ENCODE measurements around the gene MFSD11. TPM values are rescaled to one million over a fixed set of nuclear protein-coding genes. Genes with fewer than 3 reads are reported as not detected.
"Not testable (repeated sequence)": the region's sequence is repeated elsewhere in the genome, so short reads cannot be mapped to it uniquely, and the experiment has no call there.

MFSD11 gene
- total RNA-seq, 4 donors from 2014 or later: 35.3 to 64.8 (median 47.0) TPM

DNA sequence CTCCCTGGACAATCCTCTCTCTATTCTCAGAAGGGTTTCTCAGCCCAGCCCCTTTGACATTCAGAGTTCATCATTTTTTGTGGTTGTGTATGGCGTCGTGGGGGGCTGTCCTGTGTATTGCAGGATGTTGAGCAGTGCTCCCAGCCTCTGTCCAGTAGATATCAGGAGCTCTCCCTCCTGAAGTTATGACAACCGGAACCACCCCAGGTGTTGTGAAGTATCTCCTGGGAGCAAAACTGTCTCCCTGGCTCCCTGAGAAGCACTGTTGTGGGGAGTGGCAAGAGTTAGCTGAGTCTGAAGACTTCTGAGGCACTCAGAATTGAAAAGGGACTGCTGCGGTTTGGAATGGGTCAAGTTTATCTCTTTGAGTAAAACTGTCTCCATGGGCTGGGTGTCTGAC lies 74.3 kb downstream of the MFSD11 start:
- DNase-seq: no peak

DNA sequence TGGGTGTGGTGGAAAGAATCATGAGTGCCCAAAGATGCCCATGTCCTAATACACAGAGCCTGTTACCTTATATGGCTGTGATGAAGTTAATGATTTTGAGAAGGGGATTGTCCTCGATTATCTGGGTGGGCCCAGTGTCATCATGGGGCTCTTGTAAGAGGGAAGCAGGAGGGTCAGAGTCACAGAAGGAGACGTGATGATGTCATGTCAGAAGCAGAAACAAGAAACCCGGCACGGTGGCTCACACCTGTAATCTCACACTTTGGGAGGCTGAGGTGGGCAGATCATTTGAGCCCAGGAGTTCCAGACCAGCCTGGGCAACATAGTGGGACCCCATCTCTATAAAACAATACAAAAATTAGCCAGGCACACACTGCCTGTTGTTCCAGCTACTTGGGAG lies 75.0 kb downstream of the MFSD11 start:
- H3K9me3 ChIP-seq: no peaks in the 10 kb centered on the region
- no peaks in the 10 kb centered on the region for H3K4me1 ChIP-seq
- TF ChIP-seq, protein P1, sequence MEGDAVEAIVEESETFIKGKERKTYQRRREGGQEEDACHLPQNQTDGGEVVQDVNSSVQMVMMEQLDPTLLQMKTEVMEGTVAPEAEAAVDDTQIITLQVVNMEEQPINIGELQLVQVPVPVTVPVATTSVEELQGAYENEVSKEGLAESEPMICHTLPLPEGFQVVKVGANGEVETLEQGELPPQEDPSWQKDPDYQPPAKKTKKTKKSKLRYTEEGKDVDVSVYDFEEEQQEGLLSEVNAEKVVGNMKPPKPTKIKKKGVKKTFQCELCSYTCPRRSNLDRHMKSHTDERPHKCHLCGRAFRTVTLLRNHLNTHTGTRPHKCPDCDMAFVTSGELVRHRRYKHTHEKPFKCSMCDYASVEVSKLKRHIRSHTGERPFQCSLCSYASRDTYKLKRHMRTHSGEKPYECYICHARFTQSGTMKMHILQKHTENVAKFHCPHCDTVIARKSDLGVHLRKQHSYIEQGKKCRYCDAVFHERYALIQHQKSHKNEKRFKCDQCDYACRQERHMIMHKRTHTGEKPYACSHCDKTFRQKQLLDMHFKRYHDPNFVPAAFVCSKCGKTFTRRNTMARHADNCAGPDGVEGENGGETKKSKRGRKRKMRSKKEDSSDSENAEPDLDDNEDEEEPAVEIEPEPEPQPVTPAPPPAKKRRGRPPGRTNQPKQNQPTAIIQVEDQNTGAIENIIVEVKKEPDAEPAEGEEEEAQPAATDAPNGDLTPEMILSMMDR (IDR thresholded peaks at IDR 0.05): no peak
- no peak for TF ChIP-seq POLR2A (IDR thresholded peaks at IDR 0.05)
- no peaks in the 10 kb centered on the region for H3K36me3 ChIP-seq
- no peaks in the 10 kb centered on the region for H3K27me3 ChIP-seq
- DNase-seq: no peak
- H3K4me3 ChIP-seq: no peak overlapping the region
- H3K27ac ChIP-seq: no peak overlapping the region

More for the DNA sequence above, 74.3 kb downstream of the MFSD11 start:
- no peaks in the 10 kb centered on the region for H3K4me1 ChIP-seq
- no peak for TF ChIP-seq POLR2A (IDR thresholded peaks at IDR 0.05)
- no peaks in the 10 kb centered on the region for H3K27me3 ChIP-seq
- no peaks in the 10 kb centered on the region for H3K9me3 ChIP-seq
- H3K36me3 ChIP-seq: no peaks in the 10 kb centered on the region
- H3K4me3 ChIP-seq: no peak overlapping the region
- no peak overlapping the region for H3K27ac ChIP-seq

DNA sequence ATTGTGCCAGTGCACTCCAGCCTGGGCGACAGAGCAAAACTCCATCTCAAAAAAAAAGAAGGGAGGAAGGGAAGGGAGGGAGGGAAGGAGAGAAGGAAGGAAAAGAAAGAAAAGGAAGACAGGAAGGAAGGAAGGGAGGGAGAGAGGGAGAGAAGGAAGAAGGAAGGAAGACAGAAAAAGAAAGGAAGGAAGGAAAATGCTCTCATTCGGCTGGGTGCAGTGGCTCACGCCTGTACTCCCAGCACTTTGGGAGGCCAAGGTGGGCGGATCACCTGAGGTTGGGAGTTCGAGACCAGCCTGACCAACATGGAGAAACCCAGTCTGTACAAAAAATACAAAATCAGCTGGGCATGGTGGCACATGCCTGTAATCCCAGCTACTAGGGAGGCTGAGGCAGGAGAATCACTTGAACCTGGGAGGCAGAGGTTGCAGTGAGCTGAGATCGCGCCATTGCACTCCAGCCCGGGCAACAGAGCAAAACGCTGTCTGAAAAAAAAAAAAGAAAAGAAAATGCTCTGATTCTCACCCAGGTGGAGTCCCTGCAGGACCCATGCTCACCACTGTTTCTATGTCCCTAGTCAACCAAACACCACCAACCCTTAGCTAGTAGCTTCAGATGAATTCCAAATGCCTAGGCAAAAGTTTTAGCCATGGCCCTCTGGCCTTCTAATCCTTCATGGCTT lies 78.1 kb downstream of the MFSD11 start:
- H3K36me3 ChIP-seq, DNase-seq, H3K9me3 ChIP-seq: not testable (repeated sequence)

DNA sequence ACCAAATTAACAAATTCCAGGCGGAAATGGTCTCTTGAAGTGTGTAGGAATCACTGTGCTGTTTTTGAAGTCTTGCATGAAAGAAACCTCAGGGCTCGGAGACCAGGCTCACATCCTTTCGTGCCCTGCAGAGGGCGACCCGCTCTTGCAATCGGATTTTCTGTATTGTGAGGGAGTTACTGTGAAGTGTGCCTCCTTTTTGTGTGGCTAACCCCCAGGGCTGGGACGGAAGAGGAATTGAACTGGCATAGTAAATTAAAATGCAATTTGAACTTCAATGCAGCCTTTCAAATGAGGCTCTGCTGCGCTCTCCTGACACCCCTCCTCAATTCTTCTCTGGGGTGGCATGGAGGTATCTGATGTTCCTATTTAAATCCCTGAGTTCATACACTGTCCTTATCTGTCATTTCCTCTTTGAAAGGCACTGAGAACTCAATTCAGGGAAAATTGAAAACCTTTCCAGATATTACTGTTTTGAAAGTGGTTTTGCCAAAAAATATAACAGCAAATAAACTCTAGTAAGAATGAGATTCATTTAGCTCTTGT lies 78.7 kb downstream of the MFSD11 start:
- no peaks in the 10 kb centered on the region for H3K27me3 ChIP-seq
- no peaks in the 10 kb centered on the region for H3K36me3 ChIP-seq
- H3K9me3 ChIP-seq: no peaks in the 10 kb centered on the region
- DNase-seq: peak in 2 of 3 donors; percentile 20 to 53
- no peak for TF ChIP-seq POLR2A (IDR thresholded peaks at IDR 0.05)
- TF ChIP-seq, protein P1 (IDR thresholded peaks at IDR 0.05): peak in 2 of 6 experiments; percentile 32 to 34
- H3K4me1 ChIP-seq: no peaks in the 10 kb centered on the region
- no peak overlapping the region for H3K4me3 ChIP-seq
- H3K27ac ChIP-seq: no peak overlapping the region

More for the DNA sequence above, 78.1 kb downstream of the MFSD11 start:
- H3K27ac ChIP-seq, H3K4me3 ChIP-seq, H3K4me1 ChIP-seq, H3K27me3 ChIP-seq: not testable (repeated sequence)

DNA sequence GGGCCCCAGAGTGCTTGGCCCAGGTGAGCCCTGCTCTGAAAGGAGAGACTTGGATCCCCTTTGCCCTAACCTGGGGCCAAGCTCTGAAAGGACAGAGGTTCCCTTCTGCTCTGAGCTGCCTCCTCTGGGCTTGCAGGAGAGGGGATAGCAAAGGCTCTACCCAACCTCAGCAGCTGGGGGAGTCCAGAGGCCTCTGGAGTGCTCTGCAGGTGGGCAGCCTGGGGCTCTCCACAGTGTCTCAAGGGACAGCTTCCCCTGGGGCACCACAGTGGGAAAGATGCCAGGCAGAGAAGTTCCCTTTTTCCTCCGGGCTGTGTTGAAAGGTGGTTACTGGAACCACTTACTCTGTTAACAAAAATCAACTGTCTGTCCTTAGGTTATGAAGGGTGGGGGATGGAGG lies 82.1 kb downstream of the MFSD11 start:
- DNase-seq: no peak
- no peak for TF ChIP-seq POLR2A (IDR thresholded peaks at IDR 0.05)
- TF ChIP-seq, protein P1 (IDR thresholded peaks at IDR 0.05): no peak
- H3K9me3 ChIP-seq: no peaks in the 10 kb centered on the region

DNA sequence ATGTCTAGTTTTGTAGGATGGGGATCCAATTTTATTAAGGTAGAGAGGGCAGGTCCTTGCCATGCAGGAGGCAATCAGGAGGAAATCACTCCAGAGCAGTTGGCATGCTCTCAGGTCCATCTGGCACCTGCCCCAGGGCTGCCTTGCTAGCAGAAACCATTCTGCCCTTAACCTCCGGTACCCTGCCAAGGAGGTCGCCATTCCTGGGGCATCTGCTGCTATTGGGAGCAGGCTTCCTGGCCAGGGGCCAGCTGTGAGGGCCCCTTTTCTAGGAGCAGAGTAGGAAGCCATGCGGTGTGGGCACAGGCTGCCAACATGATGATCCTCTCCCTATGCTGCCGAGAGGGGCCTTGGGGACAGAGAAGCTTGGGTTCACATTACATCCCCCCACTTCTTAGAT lies 82.6 kb downstream of the MFSD11 start:
- no peaks in the 10 kb centered on the region for H3K4me1 ChIP-seq
- no peak overlapping the region for H3K4me3 ChIP-seq
- H3K27me3 ChIP-seq: no peaks in the 10 kb centered on the region

More for the DNA sequence above, 82.1 kb downstream of the MFSD11 start:
- no peaks in the 10 kb centered on the region for H3K36me3 ChIP-seq
- H3K4me3 ChIP-seq: no peak overlapping the region
- no peaks in the 10 kb centered on the region for H3K27me3 ChIP-seq
- no peak overlapping the region for H3K27ac ChIP-seq
- H3K4me1 ChIP-seq: no peaks in the 10 kb centered on the region

More for the DNA sequence above, 82.6 kb downstream of the MFSD11 start:
- no peak overlapping the region for H3K27ac ChIP-seq
- DNase-seq: no peak
- H3K36me3 ChIP-seq: no peaks in the 10 kb centered on the region
- no peaks in the 10 kb centered on the region for H3K9me3 ChIP-seq
- TF ChIP-seq POLR2A (IDR thresholded peaks at IDR 0.05): no peak
- TF ChIP-seq, protein P1 (IDR thresholded peaks at IDR 0.05): no peak

All from Peyer's patch (tissue), 4 donors.